NCI-H2227 (cell line): ENCODE data around the gene SIT1.

Experiments
- DNase-seq: peaks from one replicate; lab custom pipeline; 2025; ENCODE audit not compliant: unreplicated experiment; lab: John Stamatoyannopoulos, UW

The SIT1 gene

DNA sequence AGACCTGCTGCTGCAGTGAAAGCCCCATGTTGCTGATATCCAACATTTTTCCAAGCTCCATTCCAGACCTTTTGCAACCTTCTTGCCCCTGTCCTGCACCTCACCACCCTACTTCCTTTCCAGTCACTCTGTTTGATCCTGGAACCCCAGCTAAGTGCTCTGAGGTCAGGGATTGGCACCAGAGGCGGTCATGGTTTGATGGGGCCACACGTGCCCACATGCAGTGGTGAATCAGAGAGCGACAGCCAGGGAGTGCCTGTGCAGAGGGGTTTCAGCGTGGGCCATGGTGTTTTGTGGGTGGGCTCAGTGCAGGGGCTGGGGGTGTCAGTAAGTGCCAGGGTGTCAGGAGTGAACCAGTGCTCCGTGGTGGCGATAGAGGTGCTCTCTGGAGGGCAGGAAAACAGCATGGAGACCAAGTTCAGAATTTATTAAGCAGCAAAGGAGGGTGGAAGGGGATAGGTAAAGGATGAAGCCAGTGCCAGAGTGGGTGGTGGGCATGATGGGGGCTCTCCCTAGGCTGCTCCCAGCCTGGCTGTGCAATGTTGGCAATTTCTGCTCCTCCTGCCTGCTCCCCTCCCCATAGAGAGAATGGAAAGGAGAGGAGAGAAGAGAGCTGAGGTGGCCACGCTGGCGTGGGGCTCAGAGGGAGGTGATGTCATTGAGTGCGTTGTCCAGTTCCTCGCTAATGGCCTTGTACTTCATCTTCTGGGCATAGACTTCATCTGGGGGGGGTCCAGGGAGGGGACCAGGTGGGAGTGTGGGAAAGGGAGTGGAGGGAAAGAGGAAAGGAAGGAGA is 32.0 kb upstream of the SIT1 start:
- no peak for DNase-seq

DNA sequence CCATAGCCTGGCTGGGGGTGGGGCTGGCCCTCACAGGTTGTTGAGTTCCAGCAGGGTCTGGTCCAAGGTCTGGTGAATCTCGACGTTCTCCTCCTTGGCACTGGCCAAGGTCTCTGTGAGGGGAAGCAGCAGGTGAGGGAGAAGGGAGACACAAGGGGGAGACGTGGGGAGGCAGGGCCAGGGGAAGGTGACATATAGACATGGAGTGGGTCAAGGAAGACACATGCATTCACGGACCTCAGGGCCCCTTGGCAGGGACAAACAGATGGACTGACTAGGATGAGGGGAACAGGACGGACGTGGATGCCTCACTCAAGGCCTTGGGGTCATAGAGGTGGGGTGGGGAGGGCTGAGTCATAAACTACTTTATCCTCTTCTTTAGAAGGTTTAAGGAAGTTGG is 31.3 kb upstream of the SIT1 start:
- DNase-seq: no peak

- no peak for DNase-seq
Observed at GRCh38 chr9:35681341-35682002, 30.7 kb upstream of the SIT1 start.

DNA sequence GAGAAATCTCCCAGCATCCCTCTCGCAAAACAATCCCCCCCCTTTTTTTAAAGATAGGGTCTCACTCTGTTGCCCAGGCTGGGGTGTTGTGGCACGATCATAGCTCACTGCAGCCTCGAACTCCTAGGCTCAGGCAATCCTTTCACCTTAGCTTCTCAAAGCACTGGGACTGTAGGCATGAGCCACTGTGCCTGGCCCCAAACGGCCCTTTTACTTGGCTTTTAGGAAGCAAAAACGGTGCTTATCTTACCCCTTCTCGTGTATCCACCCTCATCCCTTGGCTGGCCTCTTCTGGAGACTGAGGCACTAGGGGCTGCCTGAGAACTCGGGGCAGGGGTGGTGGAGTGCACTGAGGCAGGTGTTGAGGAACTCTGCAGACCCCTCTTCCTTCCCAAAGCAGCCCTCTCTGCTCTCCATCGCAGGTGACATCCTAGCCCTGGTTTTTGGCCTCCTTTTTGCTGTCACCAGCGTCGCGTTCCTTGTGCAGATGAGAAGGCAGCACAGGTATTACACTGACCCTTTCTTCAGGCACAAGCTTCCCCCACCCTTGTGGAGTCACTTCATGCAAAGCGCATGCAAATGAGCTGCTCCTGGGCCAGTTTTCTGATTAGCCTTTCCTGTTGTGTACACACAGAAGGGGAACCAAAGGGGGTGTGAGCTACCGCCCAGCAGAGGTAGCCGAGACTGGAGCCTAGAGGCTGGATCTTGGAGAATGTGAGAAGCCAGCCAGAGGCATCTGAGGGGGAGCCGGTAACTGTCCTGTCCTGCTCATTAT is 29.8 kb upstream of the SIT1 start:
- DNase-seq: no peak

GRCh38 chr9:35679766-35680330 is 29.1 kb upstream of the SIT1 start:
- no peak for DNase-seq

- no peak for DNase-seq
Observed at GRCh38 chr9:35679091-35679490, 28.4 kb upstream of the SIT1 start.

DNA sequence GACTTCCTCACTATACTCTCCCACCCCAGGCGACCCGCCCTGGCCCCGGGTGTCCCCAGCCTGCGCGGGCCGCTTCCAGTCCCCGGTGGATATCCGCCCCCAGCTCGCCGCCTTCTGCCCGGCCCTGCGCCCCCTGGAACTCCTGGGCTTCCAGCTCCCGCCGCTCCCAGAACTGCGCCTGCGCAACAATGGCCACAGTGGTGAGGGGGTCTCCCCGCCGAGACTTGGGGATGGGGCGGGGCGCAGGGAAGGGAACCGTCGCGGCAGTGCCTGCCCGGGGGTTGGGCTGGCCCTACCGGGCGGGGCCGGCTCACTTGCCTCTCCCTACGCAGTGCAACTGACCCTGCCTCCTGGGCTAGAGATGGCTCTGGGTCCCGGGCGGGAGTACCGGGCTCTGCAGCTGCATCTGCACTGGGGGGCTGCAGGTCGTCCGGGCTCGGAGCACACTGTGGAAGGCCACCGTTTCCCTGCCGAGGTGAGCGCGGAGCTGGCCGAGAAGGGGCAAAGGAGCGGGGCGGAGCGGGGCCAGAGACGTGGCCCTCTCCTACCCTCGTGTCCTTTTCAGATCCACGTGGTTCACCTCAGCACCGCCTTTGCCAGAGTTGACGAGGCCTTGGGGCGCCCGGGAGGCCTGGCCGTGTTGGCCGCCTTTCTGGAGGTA is 25.1 kb upstream of the SIT1 start:
- DNase-seq: peak; percentile 84

DNA sequence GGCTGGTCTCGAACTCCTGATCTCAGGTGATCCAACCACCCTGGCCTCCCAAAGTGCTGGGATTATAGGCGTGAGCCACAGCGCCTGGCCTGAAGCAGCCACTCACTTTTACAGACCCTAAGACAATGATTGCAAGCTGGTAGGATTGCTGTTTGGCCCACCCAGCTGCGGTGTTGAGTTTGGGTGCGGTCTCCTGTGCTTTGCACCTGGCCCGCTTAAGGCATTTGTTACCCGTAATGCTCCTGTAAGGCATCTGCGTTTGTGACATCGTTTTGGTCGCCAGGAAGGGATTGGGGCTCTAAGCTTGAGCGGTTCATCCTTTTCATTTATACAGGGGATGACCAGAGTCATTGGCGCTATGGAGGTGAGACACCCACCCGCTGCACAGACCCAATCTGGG is 24.5 kb upstream of the SIT1 start:
- no peak for DNase-seq

DNA sequence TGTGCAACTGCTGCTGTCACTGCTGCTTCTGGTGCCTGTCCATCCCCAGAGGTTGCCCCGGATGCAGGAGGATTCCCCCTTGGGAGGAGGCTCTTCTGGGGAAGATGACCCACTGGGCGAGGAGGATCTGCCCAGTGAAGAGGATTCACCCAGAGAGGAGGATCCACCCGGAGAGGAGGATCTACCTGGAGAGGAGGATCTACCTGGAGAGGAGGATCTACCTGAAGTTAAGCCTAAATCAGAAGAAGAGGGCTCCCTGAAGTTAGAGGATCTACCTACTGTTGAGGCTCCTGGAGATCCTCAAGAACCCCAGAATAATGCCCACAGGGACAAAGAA is 23.3 kb upstream of the SIT1 start:
- DNase-seq: no peak

GRCh38 chr9:35673132-35674024 is 22.6 kb upstream of the SIT1 start, which contains the start of gene CA9:
CA9 (plus strand) TSS chr9:35673928; CDS start chr9:35673960, 32 bp downstream.
- DNase-seq: no peak

DNA sequence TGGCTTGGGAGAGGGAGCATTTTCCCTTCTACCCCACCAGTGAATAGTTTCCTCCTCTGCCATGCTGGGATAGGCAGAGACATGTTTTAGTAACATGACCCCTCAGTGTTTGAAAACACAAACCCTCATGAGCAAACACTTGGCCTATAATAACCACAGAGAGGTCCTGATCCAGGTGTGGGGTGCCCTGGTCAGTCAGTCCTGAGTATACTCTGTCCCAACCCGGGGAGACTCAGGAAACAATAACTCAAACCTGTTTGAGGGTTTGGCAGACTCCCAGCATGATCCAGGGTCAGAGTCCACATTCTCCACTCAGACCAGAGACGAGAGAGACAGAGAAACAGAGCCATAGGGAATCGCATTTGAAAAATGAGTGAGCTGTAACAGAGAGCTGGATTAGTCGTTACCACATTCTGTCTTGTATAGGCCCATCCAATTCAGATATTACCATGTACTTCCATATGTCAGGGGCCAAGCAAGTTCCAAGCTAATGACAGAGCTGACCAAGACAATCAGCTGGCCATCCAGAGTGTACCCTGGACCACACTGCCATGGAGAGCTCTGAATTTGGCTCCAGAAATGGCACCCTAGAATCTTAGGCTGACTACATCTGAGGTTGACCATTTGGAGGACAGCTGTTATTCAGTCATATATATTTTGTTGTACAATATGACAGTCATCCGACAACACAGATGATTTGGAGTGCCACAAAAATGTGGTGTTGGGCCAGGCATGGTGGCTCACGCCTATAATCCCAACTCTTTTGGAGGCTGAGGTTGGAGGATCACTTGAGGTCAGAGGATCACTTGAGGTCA is 18.8 kb upstream of the SIT1 start:
- no peak for DNase-seq

DNA sequence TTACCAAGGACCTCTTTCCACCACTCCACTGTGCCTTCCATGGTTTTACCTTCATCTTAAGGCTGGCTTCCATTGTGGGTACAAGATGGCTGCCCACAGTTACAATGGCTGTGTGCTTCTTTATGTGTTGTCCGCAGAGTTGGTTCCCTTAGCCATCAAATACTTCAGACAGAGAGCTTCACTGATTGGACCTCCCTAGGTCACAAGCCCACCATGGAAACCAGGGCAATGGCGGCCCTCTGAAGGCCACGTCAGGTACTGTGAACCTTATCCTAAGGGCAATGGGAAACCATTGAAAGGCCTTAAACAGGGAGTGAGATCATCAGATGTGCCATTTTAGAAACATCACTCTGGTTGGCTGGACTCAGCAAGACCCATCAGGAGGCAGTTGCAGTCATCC is 17.2 kb upstream of the SIT1 start:
- DNase-seq: no peak

DNA sequence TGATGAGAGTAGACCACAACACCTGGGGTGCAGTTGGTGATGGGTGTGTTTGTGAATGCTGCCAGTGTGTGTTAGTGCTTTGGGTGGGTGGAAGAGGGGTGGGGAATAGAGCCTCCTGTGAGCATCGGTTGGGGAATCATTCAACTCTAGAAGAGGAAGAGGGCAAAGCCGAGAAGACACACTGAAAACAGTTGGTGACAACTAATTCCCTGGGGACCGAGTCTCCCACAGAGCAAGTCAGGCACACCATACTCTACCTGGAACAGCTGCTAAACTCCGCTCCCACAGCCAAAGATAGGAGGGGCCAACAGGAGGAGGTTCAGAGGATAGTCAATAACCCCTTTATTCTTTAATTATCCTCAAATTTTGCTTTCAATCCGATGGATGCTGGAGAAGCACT is 15.8 kb upstream of the SIT1 start:
- no peak for DNase-seq

DNA sequence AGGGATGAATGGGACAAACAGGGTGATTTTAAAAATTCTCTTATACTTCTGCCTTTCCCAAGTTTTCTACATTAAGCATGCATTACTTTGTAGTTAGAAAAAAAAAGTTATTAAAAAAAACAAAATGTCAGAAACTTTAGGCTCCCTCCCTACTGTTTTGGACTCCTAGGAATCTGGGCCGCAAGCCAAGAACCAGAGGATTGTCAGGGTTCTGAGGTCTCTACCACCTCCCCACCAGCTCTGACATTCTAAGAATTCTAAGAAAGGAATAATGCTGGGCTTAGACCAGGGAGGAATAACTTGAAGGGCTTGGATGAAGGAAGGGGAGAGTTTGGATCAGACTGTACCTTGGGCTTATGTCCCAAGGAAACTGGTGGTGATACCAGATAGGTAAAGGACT is 15.3 kb upstream of the SIT1 start:
- DNase-seq: no peak

DNA sequence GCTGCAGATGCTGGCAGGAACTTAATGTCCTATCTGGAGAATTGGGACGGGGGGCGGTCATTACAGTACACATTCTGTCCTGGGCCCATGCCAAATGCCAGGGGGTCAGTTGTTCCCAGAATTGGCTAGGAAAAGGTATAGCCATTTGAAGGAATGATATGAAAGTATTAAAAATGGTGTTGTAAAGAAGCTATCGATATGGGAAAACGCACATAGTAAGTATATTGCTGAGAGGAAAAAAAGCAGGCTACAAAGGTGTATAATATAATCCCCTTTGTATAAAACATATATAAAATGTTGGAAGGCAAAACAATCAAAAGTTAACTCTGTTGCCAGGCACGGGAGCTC is 14.7 kb upstream of the SIT1 start:
- DNase-seq: no peak

DNA sequence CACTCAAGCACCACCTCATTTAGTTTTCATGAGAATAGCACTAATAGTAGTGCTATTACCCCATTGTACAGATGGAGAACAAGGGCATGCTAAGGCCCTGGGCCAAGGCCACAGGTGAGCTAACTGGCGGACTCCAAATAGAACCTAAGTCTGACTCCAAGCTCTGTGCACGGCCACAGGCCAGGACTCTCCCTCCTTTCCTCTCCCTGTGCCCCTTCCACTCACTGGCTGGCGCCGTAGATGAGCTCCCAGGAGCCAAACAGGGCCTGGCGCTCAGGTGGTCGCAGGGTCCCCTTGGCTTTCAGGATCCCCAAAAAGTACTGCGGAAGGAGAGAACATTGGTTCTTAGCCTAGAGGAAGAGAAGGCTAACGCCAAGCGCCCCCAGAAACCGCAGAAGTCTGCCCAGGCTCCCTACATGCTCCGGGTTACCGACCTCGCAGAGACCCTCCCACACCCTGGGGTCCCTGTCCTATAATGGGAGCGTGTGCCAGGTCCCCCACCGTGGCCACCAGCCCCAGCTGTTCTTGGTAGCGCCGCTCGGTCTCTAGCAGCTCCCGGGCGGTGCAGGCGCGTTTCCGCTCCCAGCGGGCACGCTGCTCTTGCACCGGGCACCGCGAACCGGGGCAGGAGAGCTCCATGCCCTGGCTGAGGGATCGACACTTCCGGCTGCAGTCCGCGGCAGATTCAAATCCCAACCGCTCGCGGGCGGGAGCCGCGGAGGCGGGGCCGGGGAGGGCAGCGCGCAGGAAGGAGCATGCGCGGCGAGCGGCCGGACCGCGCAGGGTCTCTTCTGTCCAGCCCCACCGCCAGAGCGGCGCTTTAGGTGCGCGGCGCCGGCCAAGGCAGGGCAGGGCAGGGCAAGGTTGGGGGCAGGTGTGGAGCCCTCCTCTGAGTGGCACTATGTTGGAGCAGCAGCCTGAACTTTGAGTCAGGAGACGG is 14.1 kb upstream of the SIT1 start, which contains the start of gene ARHGEF39:
ARHGEF39 (minus strand) TSS at position 665 of the 940 bp plus-strand sequence; CDS start at position 639, 26 bp downstream.
- DNase-seq: peak; percentile 86

DNA sequence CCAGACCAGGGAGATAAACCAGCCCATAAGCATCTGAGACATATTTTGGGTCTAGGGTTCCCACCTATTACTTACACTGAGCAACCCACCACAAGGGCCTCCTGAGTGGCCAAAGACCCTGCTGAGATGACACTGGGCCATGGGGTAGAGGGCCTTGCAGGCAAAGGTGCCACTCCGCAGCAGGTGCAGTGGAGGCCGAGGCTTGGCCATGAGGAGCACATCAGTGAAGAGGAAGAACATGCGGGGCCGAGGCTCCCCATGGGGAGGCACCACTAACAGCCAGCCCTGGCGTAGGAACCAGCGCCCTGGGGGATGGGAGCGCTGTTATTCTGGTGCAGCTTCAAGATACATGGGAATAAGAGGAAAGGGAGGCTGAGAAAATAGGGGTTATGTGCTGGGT is 11.7 kb upstream of the SIT1 start:
- no peak for DNase-seq

- DNase-seq: no peak
Observed at GRCh38 chr9:35661756-35662350, 11.1 kb upstream of the SIT1 start.
